Stimulated activated CD4-positive, alpha-beta T cell treated with anti-CD3 and anti-CD28 coated beads, TNF-alpha, amount 100 ng/mL, for 48 hours (primary cell): ENCODE results near the gene RNASEL.

Experiments used
- DNase-seq, 3 donors: peaks; one replicate each; pipeline ENCODE4 v3.0.0-alpha.2; 2020; ENCODE audit warnings: low read depth in 3 of 3

Gene RNASEL

GRCh38 chr1:182600745-182601415 is 11.8 kb upstream of the RNASEL start:
- DNase-seq = no peak

DNA sequence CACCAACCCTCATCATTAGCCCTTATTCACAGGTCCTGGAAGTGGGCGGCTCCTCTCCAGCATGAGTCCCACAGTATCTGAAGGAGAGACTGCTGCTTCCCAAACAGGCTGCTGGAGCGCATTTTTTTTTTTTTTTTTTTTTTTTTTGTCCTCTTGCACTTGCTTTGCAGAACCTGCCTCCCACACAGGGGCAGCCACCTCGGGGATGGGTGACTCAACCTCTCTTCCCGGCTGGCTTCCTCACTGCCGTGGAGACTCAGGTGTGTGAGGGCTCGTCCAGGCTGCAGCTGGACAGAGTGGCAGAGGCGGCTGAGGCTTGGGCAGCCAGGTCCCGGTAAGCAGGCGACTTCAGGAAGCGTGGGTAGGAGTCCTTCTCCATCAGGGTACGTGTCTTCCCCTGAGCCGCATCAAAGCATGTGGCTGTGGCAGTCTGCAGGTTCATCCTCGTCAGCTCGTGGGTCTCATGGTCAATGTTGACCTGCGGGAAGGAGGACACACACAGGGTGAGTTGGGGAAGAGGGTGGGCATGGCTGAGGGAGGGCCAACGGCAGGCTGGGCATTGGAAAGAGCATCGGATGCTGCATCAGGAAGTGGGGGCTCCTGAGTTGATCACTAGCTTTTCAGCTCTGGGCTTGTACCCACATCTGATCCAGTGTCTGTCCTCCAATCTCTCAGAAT is 11.1 kb upstream of the RNASEL start:
- DNase-seq = no peak

- DNase-seq = no peak
These were observed 10.3 kb upstream of the RNASEL start for GRCh38 chr1:182599339-182599738.

DNA sequence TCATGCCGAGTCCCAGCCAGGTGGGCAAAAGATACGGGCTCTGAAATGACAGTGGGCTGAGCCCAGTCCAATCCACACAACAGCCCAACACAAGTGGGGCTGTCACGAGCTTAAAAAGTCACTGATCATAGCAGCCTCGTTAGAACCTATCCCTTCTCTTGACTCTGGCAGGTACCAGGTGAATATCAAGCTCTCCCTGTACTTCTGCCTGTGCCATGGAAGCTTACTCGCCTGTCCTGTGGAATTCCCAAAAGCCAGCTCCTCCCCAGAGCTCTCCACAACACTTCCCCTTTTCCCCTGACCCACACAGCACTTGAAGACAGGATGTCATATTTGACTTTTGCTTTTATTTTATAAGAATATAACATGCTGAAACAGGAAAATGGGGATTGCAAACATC is 9.2 kb upstream of the RNASEL start:
- no peak for DNase-seq

DNA sequence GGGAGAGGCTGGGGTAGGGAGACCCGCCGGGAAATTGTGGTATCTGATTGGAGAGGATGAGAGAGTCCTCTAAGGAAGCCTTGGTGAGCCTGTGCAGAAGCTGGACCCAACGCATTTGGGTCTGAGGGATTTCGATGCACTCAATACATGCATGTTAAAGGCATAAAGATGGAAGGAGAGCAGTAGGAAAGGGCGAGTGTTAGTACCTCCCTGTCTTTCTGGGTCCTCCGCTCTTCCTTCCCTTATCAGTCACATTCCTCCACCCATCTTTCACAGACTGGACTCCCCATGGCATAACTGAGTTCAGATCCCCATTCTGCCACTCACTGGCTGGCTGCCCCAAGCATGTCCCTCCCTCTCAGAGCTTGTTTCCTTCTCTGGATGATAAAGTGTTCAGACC is 7.9 kb upstream of the RNASEL start:
- DNase-seq = no peak

DNA sequence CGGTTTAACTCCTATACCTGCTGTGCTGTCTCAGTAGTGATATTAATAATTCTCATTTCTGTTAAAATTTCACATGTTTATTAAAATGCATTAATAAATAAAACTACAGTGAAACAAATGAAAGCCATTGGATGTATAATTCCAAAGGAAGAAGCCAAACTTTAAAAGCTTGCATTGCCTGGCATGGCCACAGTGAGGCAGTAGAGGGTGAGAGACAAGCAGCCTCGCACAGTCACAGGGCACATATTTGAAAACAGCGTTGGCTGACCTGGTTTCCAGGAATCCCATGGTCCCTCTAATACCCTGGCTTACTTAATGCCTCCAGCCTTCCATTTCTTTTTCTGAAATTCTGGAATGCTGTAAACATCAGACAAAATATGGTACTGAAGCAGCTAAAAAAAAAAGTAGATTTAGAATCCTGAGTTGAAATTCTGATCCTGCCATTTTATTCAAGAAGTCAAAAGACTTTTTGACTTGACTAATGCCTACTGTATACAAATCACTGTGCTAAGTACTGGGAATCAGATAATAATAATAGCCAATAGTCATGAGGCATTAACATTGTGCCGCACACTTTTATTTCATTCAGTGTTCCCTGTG is 6.7 kb upstream of the RNASEL start:
- DNase-seq = peak in 2 of 3 donors; percentile 52 to 58

- DNase-seq = no peak
These were observed 875 bp upstream of the RNASEL start for GRCh38 chr1:182589931-182590330.

DNA sequence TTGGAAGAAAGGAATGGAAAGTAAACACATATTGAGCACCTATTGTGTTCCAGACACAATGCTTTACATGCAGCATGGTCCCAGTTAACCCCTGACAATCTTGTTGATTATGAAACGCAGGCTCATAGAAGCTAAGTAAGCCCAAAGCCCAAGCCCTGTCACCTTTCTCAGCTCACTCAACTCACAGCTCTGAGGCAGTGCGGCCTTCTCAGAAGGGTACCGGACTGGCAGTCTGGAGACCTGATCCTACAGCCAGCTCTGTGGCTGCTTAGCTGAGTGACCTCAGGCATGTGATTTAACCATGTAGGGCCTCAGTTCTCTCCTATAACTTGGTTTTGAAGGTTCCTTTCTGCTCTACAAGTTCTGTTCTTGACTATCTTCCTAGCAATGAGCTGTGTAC is 464 bp upstream of the RNASEL start:
- DNase-seq = no peak

GRCh38 chr1:182587666-182588499 is 1.2 kb downstream of the RNASEL start:
- no peak for DNase-seq

DNA sequence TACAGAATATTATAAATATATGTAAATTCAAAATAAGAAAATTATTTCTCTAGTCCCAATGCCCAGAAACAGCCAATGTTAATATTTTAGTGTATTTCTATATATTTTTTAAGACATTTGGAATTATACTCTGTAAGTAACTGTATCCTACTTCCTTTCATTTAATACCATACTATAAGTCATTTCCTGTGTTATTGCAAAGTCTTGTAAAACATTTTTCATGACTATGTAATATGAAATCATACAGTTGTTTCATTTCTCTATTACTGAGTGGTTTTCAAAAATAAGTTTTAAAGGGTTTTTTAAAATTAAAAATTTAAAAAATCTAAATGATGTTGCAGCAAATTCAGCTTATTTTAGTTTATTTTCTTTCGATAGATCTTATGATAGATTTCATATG is 2.0 kb downstream of the RNASEL start:
- DNase-seq = no peak

- DNase-seq = no peak
These were observed 2.7 kb downstream of the RNASEL start for GRCh38 chr1:182586380-182586779.

GRCh38 chr1:182584746-182585145 is 4.3 kb downstream of the RNASEL start:
- DNase-seq = no peak

DNA sequence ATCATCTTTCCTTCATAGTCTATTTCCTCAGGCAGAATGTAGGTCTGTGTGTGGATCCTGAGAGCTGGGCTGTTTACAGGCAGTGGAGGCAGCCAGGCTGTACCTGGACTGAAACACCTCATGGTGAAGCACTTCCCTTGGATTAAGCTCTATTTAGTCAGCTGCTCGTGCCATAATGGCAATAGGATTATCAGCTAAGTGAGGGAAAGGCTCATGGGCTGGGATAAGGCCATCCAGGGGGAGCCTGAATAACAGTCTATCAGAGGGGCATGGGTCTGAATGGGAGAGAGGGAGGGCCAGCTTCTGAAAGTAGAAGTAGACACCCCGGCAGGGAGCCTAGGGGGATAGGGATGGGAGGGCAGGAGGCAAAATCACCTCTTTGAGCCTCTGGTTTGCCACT is 8.3 kb downstream of the RNASEL start:
- DNase-seq = no peak

GRCh38 chr1:182575540-182576149 is 13.4 kb downstream of the RNASEL start:
- no peak for DNase-seq

GRCh38 chr1:182574156-182574555 is 14.9 kb downstream of the RNASEL start:
- no peak for DNase-seq

- DNase-seq = no peak
These were observed 18.5 kb downstream of the RNASEL start for GRCh38 chr1:182570611-182570970.

DNA sequence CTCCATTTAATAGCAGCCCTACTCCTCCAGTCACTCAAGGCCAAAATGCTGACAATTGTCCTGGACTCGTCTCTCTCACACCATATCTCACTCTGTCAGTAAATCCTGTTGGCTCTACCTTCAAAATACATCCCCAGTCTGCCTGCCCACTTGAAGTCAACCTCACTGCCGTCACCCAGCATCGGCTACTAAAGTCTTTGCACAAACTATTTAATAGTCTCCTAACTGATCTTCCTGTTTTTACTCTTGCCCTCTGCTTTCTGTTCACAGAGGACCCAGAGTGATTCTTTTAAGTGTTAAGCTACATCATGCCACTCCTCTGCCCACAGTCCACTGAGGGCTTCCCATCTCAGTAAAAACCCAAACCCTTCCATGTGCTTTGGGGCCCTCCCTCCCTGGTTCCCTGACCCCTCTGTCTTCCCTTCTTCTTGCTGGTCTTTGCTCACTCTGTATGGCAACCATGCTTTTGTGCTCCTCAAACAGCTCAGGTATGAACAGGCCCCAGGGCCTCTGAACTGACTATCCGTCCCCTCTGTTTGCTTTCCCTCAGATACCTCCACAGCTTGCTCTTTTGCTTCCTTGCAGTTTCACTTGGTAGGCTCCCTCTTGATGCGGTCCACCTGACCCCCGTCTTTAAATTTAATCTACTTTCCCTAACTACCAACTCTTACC is 19.0 kb downstream of the RNASEL start:
- no peak for DNase-seq

GRCh38 chr1:182568647-182569284 is 20.3 kb downstream of the RNASEL start:
- DNase-seq = no peak

GRCh38 chr1:182567629-182568028 is 21.4 kb downstream of the RNASEL start:
- no peak for DNase-seq

- no peak for DNase-seq
These were observed 23.5 kb downstream of the RNASEL start for GRCh38 chr1:182565537-182565936.

DNA sequence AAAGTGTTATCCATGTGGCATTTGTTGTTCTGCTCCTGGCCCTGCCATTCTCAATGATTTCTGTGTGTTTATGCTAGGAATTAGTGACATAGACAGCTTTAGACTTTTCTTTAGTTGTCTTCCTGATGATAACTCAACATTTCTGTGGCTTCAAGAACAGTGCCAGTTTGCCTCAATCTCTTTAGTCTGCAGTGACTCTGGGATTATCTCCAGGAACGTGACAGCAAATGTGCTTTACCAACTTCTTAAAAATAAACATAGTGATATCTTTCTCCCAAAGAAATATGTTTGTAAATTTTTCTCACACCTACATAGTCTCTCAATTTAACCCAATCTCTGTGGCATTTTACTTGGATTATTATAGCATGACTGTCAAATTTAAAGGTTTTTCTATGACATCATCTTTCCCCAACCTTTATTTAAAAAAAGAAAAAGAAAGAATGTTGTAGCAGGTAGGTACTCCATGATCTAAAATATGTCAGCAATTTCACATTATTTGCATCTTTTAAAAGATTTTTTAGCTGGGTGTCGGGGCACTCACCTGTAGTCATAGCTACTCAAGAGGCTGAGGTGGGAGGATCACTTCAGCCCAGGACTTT is 24.6 kb downstream of the RNASEL start:
- DNase-seq = no peak
